IPS DF 4.7 (cell line): Measurements from ENCODE around the gene AKT3.
"Not testable (repeated sequence)": the region's sequence is repeated elsewhere in the genome, so short reads cannot be mapped to it uniquely, and the experiment has no call there.

ENCODE experiments used
- DNase-seq: peaks from one replicate; pipeline ENCODE4 v3.0.0-alpha.2; 2013; ENCODE audit warnings: low spot score; ENCODE audit errors: extremely low read depth

The AKT3 gene

DNA sequence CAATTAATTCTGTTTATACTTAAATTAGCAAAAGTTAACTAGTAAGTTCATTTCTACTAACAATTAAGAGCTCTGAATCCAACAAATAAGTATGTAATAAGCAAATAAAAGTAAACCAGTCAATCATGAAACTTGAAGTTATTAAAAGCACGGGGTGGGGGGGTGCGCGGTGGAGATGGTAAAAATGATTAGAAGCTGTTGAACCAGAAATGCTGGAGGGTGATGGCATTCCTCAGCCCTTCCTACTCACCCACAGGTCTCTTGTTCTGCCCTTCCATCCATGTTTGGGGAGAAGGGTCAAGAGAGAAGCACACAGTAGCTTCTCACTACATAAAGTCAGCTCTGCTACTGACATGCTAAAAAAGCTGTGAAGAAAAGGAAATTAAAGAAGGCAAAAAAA is 63.5 kb downstream of the AKT3 start:
- no peak for DNase-seq

DNA sequence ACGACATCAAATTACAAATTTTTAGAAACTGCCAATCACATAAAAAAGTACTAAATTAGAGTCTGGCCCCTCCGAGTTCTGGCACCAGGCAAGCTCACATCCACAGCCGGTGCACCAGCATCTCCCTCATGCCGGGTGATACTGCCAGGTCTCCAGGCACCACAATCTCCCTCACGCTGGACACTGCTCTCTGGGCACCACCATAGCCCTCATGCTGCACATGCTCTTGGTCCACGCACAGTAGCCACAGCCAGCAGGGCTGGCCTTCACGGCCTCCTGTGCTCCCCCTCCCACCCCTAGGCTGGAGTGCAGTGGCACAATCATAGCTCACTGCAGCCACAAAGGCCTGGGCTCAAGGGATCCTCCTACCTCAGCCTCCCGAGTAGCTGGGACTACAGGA is 65.5 kb downstream of the AKT3 start:
- no peak for DNase-seq

DNA sequence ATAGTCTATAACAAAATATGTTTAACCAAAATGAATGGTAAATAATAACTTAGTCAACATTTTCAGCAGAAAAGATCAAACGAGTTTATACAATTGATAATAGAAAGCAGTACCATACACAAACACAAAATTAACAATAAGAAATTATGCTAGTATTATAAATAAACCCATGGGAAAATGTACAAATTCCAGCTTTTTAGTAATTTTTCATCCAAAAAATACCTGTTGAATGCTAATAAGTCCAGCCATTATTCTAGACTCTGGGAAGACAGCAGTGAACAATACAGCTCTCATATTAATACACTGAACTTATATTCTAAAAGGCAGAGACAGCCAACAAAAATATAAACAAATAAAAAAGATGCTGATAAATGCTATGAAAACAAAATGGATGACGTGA is 66.3 kb downstream of the AKT3 start:
- no peak for DNase-seq

DNA sequence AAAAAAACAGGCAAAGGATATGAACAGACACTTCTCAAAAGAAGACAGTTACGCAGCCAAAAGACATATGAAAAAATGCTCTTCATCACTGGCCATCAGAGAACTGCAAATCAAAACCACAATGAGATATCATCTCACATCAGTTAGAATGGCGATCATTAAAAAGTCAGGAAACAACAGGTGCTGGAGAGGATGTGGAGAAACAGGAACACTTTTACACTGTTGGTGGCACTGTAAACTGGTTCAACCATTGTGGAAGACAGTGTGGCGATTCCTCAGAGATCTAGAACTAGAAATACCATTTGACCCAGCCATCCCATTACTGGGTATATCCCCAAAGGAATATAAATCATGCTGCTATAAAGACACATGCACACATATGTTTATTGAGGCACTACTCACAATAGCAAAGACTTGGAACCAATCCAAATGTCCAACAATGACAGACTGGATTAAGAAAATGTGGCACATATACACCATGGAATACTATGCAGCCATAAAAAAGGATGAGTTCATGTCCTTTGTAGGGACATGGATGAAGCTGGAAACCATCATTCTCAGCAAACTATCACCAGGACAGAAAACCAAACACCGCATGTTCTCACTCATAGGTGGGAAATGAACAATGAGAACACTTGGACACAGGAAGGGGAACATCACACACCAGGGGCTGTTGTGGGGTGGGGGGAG is 77.5 kb downstream of the AKT3 start:
- not testable (repeated sequence) for DNase-seq

DNA sequence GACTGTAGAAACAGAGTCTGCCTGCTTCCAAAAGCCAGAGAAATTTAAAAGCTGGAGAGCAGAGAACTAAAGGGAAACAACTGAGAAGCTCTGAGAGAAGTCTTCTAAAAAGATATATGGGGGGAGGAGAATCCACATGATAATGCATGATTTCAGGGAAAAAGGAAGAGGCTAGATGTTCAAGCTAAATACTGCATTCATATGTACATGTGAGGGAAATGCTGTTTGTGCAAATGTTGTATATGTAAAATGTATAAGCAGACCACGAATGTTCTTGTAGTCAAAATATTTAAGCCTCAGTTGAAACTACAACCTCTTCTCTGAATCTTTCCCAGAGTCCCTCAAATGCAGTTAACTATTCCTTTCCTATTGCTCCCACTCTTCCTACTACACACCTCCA is 79.2 kb downstream of the AKT3 start:
- no peak for DNase-seq

DNA sequence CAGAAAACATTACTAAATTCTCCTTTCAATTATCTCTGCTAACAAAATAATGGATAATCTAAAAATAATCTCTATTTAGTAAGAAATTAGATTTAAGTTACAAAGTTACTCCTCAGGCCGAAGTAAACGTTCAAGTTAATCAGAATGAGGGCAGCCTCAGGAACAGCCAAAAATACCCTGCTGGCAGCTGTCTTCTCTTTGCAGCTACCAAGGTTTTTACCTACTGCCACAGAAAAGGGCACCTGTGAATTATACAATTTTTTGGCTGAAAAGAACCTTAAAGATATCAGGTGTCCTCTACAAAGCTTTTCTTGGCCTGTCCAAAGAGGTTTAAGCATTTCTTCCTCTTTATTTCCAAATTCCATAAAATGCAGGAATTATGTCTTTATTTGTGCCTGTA is 84.4 kb downstream of the AKT3 start:
- no peak for DNase-seq

DNA sequence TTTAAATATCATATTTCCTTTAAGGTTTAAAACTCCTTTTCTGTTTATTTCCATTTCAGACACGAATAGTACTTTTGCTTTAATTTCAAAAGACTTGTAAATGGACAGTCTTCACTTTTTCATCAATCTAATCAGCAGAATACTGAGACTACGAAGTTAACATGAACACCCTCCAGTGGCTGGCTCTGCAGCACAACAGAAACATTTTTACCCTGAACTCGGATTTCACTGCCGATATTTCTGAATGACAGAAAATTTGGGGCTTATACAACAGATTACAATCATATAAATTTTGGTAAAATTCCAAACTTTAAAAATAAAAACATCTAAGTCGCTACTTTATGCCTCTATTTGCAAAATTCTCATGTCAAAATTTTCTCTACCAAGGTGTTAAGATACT is 86.2 kb downstream of the AKT3 start:
- DNase-seq = no peak

DNA sequence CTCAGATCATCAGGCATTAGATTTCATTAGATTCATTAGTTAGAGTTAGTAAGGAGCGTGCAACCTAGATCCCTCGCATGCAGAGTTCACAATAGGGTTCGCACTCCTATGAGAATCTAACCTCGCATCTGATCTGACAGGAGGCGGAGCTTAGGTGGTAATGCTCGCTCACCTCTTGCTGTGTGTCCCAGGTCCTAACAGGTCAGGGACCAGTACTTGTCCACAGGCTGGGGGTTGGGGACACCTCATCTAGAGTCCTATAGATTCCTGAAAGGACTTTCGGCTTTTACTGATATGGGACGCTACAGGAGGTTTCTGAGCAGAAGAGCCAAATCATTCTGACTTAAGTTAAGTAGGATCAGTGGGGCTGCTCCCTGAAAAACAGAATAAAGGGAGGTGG is 91.4 kb downstream of the AKT3 start:
- no peak for DNase-seq

DNA sequence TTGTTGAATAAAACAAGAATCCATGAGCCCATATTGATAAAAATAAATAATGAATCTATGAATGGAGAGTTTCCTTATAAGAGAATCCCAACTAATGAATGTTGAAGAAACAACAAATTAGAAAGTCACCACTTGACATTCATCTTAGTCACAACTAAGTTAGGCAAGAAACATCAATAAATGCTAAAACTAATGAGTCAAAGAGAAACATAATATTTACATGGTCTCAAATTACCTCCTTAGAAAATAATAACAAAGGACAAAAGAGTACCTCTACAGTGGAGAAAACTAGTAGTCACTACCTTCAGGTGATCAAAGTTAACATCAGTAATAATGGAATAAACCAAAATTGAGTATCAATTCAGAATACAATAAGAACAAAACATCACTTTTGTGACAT is 93.5 kb downstream of the AKT3 start:
- DNase-seq = no peak

DNA sequence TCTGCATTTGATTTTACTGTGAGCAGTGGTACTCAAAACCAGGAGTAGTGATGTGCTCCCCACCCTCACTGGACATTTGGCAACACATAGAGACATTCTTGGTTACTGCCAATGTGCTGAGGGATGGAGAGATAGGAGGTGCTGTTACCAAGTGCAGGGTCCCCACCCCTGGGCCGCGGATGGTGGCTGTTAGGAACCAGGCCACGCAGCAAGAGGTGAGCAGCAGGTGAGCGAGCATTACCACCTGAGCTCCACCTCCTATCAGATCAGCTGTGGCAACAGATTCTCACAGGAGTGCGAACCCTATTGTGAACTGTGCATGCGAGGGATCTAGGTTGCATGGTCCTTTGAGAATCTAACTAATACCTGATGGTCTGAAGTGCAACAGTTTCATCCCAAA is 95.7 kb downstream of the AKT3 start:
- no peak for DNase-seq

DNA sequence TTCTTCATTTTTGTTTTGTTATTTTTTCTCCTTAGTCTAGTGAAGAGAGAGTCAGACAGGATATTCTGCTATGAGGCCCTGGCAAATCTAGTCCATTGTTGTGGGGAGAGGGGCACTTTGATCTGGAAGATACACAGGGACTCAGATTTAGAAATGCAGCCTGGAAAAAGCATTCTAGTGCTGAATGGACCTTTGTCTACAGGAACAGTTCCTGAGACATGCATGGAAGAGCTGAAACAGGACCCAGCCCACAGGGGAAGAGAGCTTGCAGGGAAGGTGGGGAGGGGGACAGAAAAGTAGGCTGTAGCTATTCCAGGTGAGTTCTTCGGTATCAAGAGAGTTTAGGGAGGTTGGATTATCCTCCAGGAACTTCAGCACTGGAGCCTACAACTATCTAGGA is 98.5 kb downstream of the AKT3 start:
- DNase-seq = no peak

DNA sequence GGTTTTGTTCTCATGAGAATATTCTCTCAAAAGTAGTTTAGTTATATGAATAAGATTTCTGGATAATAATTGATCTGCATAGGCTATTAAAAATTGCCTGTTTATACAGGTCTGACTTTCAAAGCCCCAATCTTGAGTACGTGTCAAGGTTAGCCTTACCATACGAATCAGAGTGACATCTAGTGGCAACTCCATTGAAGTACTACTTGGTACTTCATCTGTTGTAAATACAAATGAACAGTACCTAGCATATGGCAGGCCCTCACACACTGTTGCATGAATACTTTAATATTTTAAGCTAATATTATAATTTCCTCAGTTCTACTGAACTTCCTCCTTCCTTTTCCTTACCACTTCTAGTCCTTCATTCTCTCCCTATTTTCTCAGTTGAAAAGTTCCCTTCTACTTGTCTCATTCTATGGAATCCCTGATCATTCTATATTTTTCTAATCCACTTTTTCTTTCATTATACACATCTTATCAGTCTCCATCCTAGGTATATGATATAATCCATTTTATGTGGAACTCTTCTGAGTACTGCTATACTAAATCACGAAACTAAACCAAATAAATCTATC is 101.2 kb downstream of the AKT3 start:
- no peak for DNase-seq

DNA sequence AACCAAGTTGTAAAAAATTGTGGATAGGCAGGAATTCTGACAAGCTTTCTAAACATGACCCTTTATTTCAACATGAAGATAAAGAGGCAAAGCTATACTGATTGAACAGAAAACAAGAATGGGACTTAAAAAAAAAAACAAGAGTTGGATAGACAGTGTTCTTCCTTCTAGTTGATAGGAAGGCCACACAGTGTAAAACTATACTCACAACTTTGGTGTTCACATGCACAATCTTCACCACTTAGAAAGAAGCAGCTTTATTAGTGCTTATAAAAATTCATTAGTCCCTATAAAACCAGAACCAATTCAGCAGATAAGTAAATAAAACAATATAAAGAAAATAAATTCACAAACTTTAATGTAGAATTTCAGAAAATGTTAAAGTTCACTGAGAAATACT is 101.8 kb downstream of the AKT3 start:
- no peak for DNase-seq

DNA sequence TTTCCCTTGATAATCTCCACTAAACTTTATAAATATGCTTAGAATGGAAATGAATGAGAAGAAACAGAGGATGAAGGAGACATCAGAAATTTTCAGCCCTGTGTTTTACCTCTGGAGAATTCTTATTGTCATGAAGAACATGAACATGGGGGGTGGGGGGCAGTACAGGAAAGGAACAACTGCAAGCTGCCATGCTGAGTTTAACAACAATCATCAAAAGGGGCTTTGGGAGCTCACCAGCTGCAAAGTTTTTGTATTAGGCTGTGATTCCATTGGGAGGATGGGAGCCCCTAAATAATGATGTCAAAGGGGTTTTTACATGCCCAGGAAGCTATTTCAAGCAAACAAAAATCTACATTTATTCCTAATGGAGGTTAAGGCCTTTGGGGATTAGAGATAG is 103.3 kb downstream of the AKT3 start:
- DNase-seq = no peak

DNA sequence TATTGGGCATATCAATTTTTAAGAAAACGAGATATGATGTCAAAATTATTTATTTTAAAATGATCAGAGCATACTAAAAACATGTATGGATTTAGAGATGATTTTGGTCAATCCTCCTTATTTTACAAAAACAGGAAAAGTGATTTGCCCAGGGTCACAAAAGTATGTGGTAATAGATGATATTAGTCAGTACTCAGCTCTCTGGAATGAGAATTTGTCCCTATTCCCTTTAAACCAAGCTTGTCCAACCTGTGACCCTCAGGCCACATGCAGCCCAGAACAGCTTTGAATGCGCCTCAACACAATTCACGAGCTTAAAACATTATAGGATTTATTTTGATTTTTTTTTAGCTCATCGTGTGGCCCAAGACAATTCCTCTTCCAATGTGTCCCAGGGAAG is 104.7 kb downstream of the AKT3 start:
- DNase-seq = no peak

DNA sequence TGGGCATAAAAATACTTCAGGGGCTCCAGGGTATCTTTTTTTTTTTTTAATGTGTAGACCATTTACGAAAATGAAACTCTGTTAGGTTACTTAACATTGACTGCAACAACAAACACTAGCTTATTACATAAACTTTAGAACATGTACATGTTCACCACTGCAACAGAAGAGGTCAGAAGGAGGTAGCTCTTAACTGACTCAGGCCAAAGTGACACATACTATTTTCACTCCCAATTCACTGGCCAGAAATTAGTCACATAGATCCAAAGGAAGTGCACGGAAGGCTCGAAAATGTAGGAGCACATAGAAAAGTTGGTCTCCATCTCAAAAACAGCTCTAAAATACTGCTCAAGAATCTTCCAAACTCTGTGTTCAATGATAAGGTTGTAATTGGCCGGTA is 107.2 kb downstream of the AKT3 start:
- no peak for DNase-seq

DNA sequence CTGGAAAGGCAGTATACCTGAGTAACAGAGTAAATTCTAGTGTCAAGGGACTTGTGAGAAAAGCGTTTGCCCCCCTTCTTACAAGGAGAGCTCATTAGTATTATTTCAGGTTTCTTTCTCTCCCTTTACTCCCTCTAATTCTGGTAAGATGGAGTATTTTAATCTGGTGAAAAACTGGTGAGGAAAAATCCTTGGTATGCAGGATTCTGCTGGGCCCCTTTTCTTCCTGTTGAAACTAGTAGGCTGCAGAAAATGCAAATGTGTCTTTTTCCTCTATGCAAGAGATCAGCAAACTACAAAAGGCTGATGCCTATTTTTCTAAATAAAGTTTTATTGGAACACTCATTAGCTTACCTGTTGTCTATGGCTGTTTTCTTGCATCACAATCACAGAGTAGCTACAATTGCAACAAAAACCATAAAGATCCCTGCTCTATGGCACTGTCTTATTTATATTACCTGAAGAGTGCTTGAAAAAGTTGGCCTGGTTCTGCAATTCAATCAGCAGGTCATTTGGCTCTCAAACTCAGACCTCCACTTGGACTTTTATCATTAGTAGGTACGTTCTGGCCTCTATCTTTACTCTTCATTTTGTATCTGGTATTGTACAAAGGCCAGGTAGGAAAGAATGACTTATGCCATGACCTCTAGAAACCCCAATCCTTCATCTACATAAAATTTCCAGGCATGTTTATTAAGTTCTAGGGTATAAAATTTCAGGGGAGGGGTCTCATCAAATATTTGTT is 109.6 kb downstream of the AKT3 start:
- no peak for DNase-seq

DNA sequence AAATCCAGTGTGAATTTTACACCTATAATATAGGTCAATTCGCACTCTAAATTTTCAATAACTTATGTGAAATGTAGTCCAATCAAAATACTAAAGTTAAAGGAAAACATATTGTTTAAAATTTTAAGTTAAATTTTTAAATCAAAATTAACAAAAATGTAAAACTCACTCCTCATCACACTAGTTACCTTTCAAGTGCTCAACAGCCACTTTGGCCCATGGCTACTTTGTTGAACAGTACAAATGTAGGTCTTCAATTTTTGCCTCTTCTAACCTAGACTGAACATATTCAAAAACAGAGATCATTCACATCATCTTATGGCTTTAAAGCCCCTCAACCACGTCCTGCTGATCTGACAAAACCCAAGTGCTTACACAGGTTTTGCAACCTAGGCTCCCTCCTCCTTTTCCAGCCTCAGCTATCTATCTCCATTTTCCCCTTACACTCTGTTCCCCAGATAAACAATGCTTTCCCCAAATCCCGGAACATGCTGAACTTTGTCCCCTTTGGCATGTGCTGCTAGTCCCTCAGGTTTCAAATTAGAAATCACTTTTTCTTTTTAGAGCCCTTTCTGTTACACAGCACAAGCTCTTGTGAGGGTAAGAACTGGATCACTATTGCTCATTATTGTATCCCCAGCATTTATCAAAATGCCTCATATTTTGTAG is 110.6 kb downstream of the AKT3 start:
- no peak for DNase-seq

DNA sequence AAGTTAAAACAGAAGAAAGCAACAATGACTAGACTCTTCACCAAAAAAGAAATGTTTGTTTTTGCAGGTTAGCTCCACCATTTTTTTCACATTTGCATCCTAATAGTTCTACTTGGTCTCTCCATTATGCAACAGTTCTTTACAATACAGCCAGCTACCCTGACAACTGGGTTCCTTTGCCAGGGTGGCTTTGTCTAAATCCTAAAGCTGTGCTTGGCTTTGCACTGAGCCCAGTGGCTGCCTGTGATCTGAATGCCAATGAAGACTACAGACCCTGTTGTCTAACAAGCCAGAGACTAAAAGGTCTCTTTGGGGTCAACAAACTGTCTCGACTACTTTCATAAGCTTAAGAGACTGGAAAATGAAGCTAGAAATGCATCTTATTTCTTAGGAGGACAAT is 112.0 kb downstream of the AKT3 start:
- DNase-seq = no peak

DNA sequence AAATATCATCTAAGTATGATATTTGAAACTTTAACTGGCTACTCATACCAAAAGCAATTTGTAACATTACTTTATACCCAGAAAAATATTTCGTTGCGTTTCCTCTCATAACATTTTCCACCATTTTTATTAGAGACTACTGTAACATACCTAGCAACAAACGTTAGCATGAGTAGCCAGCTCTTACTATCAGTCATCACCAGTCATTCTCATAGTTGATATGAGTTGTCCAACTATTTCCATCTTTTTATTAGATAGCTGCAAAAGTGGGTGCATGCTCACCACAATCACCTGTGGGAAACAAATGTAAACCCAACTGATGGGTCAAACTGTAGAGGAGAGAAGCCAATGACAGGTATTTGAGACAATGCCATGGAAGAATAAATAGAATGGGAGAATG is 114.6 kb downstream of the AKT3 start:
- DNase-seq = no peak

DNA sequence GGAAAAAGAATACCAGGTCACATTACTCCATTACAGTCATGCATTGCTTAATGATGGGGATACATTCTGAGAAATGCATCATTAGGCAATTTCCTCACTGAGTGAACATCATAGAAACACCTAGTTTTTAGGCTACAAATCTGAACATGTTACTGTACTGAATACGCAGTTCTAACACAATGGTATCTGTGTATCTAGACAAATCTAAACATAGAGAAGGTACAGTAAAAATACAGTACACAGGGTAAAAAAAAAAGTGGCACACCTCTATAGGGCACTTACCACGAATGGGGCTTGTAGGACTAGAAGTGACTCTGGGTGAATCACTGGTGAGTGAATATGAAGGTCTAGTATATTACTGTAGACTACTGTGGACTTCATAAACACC is 115.7 kb downstream of the AKT3 start:
- DNase-seq = no peak

DNA sequence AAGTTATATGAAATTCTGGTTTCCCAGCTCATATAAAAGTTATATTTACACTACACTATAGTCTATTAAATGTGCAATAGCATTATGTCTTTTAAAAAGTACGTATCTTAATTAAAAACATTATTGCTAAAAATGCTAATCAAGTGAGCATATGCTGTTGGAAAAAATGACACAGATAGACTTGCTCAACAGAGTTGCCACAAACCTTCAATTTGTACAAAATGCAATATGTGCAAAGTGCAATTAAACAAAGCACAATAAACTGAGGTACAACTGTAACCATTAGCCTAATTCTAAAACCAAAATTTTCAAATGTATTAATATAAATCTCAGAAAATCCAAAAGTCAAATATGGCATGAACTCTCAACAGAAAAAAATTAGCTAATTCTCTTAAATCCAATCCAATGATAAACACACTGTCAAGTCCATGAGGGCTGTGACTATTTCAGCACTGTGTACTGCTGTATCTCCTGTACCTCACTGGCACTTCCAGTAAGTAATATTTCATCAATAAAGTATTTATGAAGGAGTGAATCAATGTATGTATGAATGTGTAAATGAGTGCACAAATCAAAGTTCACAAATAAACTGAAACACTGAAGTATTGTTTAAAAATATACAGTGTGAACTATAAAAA is 116.3 kb downstream of the AKT3 start:
- DNase-seq = no peak
